ENCODE data around the gene MACROD2.

MACROD2 gene

GRCh38 chr20:14932040-14932439 is 936.7 kb downstream of the MACROD2 start:
- no peak for DNase-seq

- DNase-seq: no peak
Observed at GRCh38 chr20:14935285-14935684, 940.0 kb downstream of the MACROD2 start.

DNA sequence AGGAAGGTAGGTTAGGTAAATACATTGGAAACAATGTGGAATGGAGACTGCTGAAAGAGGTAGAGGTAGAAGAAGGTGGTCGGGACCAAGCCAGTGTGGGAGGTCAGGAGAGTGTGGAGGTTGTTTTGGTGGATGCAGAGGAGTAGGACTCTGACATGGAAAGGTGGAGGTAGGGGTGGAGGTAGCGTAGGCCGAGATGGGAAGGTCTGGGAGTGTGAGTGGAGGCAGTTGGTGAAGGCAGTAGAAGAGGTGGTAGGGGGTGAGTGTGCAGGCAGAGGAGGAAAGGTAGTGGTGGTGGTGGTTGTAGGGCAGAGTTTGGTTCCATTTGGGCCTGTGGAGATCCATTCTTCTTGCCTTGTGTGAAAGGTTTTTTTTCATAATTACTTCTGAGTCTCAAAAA is 941.7 kb downstream of the MACROD2 start:
- DNase-seq: no peak

- no peak for DNase-seq
Observed at GRCh38 chr20:14937846-14938245, 942.5 kb downstream of the MACROD2 start.

DNA sequence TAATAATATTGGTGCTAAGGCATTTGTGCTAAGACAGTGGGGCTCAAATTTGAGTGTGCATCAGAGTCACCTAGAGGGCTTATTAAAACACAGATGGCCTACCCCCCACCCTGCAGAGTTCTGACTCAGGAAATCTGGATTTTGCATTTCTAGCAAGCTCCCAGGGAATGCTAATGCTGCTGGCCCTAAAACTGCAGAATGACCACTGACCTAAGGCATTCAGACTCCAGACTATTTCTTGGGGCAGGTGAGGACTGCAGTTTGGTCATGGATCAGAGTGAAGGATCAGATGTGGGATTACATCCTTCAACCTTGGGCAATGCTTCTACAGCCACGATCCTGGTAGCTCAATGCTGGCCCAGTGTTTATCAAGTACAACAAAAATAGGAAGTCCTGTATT is 952.2 kb downstream of the MACROD2 start:
- no peak for DNase-seq

DNA sequence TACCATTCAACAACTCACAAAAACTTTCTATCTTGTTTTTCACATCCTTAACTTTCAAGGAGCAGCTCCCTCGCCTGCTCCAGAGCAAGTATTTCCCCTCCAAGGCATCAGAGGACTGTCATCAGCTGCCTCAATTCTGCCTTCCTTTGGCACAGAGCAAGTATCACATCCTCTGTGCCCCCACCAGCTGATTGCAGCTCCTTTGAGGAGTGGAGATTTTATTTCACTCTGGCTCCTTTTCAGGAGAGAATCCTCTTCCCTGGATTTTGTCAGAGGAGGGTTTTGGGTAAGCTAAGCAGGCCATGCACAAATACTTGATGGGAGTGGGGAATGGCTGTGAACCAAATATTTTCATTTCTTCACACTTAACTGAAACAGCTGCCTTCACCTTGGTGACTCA is 952.6 kb downstream of the MACROD2 start:
- DNase-seq: no peak

DNA sequence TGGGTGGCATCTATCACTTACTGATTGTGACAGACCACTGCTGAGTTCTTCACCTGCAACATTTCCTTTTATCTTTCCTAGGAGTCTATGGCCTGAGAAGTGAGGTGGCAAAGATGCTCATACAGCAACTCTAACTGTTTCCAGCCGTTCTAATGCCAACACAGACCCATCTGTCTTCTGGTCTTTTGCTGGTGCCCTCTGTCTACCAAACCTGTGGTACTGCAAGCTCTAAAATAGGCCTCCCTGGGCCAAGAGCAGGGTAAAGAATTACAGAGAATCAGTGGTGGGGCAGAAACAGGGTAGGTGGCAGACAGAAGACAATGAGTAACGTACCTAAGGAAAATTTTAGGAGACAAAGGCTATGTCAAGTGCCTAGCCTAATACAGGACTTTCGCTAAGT is 953.1 kb downstream of the MACROD2 start:
- DNase-seq: no peak

DNA sequence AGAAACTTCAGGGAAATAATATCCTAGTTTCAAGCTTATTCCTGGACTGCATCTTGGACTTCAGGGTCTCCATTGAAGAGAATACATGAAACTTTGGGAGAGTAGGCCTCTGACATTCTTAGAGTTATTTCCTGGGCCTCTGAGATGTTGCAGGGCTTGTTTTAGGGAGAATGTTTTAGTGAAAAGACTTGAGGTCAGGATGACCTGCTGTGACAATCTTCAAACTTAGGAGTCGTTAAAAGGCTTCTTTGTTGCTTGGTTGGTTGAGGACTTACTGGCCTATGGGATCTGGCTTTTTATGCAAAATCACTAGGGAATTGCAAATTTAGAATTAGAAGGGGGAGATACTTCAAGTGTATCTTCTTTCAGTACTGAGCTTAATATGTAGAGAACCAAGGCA is 955.3 kb downstream of the MACROD2 start:
- DNase-seq: no peak

GRCh38 chr20:14951105-14951504 is 955.8 kb downstream of the MACROD2 start:
- no peak for DNase-seq

GRCh38 chr20:14951707-14952418 is 956.5 kb downstream of the MACROD2 start:
- DNase-seq: no peak

GRCh38 chr20:14953736-14954135 is 958.4 kb downstream of the MACROD2 start:
- DNase-seq: no peak

GRCh38 chr20:14955399-14955798 is 960.1 kb downstream of the MACROD2 start:
- no peak for DNase-seq

- no peak for DNase-seq
Observed at GRCh38 chr20:14956026-14956425, 960.7 kb downstream of the MACROD2 start.

GRCh38 chr20:14956538-14956937 is 961.2 kb downstream of the MACROD2 start:
- no peak for DNase-seq

DNA sequence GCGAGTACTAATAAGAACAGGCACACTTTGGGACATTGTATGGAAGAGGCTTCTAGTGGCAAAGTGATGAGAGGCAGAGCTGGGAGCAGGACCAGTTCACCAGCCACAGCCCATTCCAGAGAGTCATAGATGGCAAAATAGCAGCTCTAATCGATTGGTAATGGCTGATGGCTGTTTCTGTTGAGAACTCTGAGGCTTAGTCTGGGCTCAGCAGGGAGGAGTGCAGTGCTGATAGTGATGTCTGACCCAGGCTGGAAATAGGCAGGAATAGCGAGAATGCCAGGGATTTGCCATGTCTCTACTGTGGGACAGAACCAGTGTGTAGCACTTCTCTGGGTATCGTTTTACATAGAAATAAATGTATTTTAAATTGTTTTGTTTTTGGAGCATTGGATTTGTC is 962.1 kb downstream of the MACROD2 start:
- no peak for DNase-seq

GRCh38 chr20:14958626-14959025 is 963.3 kb downstream of the MACROD2 start:
- no peak for DNase-seq

GRCh38 chr20:14959506-14960475 is 964.5 kb downstream of the MACROD2 start:
- DNase-seq: no peak

DNA sequence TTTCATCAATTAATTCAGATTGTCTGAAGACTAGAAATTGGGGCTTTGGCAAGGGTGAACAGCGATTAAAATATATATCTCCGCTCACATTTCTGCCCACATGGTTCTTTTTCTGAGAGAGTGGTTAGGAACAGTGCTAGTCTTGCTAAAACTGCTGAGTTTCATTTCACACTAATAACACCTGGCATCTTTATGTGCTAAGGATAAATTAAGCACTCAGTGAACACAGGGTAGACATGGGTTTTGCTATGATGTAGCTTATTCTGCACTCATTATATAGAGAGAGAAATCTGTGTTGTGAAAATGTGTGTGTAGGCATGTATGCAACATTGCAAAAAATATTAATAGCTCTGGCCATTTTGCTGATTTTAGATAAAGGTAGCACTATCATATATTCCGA is 965.5 kb downstream of the MACROD2 start:
- DNase-seq: no peak

- DNase-seq: no peak
Observed at GRCh38 chr20:14963262-14963663, 967.9 kb downstream of the MACROD2 start.

GRCh38 chr20:14966203-14966602 is 970.9 kb downstream of the MACROD2 start:
- no peak for DNase-seq

- DNase-seq: no peak
Observed at GRCh38 chr20:14966808-14967207, 971.5 kb downstream of the MACROD2 start.

DNA sequence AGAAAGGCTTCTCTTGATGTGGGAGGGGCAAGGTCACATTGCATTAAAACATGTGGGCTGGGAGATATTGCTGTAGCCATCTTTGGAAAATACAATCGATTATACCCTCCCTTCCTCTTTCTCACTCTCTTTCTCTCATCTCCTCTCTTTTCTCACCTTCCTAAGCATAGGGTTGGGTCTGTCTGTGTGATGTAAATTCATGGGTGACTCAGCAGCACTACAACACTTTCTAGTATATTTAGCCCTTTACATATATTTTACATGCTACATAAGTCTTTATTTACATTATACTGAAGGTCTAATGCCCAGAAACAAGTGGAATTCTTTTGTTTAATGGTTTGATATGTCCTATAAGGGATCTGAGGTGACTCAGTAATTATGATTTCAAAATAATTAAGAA is 976.9 kb downstream of the MACROD2 start:
- no peak for DNase-seq

DNA sequence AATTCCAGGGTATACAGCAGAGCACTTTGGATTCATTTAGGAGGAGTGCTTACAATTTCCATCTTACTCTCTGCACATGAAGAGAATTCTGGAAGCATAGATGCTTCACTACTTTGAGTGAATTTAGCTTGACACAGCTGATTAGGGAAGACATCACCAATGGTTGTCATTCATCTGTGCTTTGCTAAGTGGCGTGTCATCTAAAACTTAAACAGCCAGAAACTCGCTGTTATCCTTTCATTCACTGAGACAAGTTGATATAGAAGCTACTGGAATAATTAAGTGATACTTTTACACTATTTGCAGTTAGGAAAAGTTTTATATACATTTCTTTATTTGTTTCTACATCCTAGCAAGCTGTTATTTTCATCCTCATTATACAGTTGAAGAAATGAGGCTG is 977.4 kb downstream of the MACROD2 start:
- no peak for DNase-seq

- no peak for DNase-seq
Observed at GRCh38 chr20:14979453-14979986, 984.2 kb downstream of the MACROD2 start.
